GM21619 (cell line): ENCODE measurements around the gene ORC4.
A peak's percentile ranks its signal among the peaks of the same experiment; 100 is the strongest.
"Not testable (repeated sequence)": the region's sequence is repeated elsewhere in the genome, so short reads cannot be mapped to it uniquely, and the experiment has no call there.

Experiments used
- ATAC-seq: cut with Tn5 transposase; IDR thresholded peaks from one replicate; pipeline ENCODE4 v1.9.1; 2021; ENCODE audit not compliant: unreplicated experiment

Gene ORC4

GRCh38 chr2:148021059-148021861, 723 bp upstream of the ORC4 start, which contains the start of gene MBD5:
MBD5 (plus strand) TSS chr2:148021091.
- peak; percentile 31 for ATAC-seq

- no peak for ATAC-seq
Measured at GRCh38 chr2:148014616-148015015, 5.9 kb downstream of the ORC4 start.

GRCh38 chr2:148013876-148014275, 6.7 kb downstream of the ORC4 start:
- no peak for ATAC-seq

GRCh38 chr2:148008411-148008810, 12.1 kb downstream of the ORC4 start:
- not testable (repeated sequence) for ATAC-seq

GRCh38 chr2:148007219-148007900, 13.2 kb downstream of the ORC4 start:
- ATAC-seq = no peak

GRCh38 chr2:148006249-148007007, 14.1 kb downstream of the ORC4 start:
- no peak for ATAC-seq

GRCh38 chr2:148002420-148002819, 18.1 kb downstream of the ORC4 start:
- not testable (repeated sequence) for ATAC-seq

GRCh38 chr2:148000095-148000494, 20.4 kb downstream of the ORC4 start:
- ATAC-seq = no peak

- ATAC-seq = no peak
Measured at GRCh38 chr2:147999126-147999525, 21.4 kb downstream of the ORC4 start.

GRCh38 chr2:147998203-147998602, 22.3 kb downstream of the ORC4 start:
- no peak for ATAC-seq

- no peak for ATAC-seq
Measured at GRCh38 chr2:147996828-147997227, 23.7 kb downstream of the ORC4 start.

- not testable (repeated sequence) for ATAC-seq
Measured at GRCh38 chr2:147994965-147995364, 25.6 kb downstream of the ORC4 start.

- ATAC-seq = peak; percentile 91
Measured at GRCh38 chr2:147989809-147990403, 30.6 kb downstream of the ORC4 start.

GRCh38 chr2:147989102-147989501, 31.4 kb downstream of the ORC4 start:
- no peak for ATAC-seq

- ATAC-seq = no peak
Measured at GRCh38 chr2:147980940-147981528, 39.5 kb downstream of the ORC4 start.

- no peak for ATAC-seq
Measured at GRCh38 chr2:147977679-147978078, 42.9 kb downstream of the ORC4 start.

- no peak for ATAC-seq
Measured at GRCh38 chr2:147976102-147976501, 44.4 kb downstream of the ORC4 start.

GRCh38 chr2:147968571-147968970, 52.0 kb downstream of the ORC4 start:
- no peak for ATAC-seq

- ATAC-seq = no peak
Measured at GRCh38 chr2:147952118-147952517, 68.4 kb downstream of the ORC4 start.

- ATAC-seq = no peak
Measured at GRCh38 chr2:147945660-147946059, 74.9 kb downstream of the ORC4 start.

- ATAC-seq = no peak
Measured at GRCh38 chr2:147939313-147939712, 81.2 kb downstream of the ORC4 start.
